NCI-H1436 (cell line): ENCODE data around the gene DOC2B.
A peak's percentile ranks its signal among the peaks of the same experiment; 100 is the strongest.
"Not testable (repeated sequence)": the region's sequence is repeated elsewhere in the genome, so short reads cannot be mapped to it uniquely, and the experiment has no call there.

Source experiments
- DNase-seq: peaks from one replicate; lab custom pipeline; 2025; lab: John Stamatoyannopoulos, UW

The DOC2B gene

GRCh38 chr17:189444-189843 lies 8.0 kb upstream of the DOC2B start:
- DNase-seq = no peak

- DNase-seq = no peak
Measured at GRCh38 chr17:187130-187529, 5.7 kb upstream of the DOC2B start.

GRCh38 chr17:185445-186138 lies 4.1 kb upstream of the DOC2B start:
- no peak for DNase-seq

GRCh38 chr17:183021-183420 lies 1.6 kb upstream of the DOC2B start:
- no peak for DNase-seq

- DNase-seq = no peak
Measured at GRCh38 chr17:182050-182751, 751 bp upstream of the DOC2B start.

GRCh38 chr17:180381-181244 lies 837 bp downstream of the DOC2B start:
- no peak for DNase-seq

GRCh38 chr17:179781-180380 lies 1.6 kb downstream of the DOC2B start:
- no peak for DNase-seq

- DNase-seq = no peak
Measured at GRCh38 chr17:179066-179432, 2.4 kb downstream of the DOC2B start.

- no peak for DNase-seq
Measured at GRCh38 chr17:178292-179065, 3.0 kb downstream of the DOC2B start.

- no peak for DNase-seq
Measured at GRCh38 chr17:177762-178161, 3.7 kb downstream of the DOC2B start.

GRCh38 chr17:177155-177554 lies 4.3 kb downstream of the DOC2B start:
- DNase-seq = no peak

GRCh38 chr17:173166-173911 lies 8.1 kb downstream of the DOC2B start:
- DNase-seq = no peak

GRCh38 chr17:172401-172800 lies 9.0 kb downstream of the DOC2B start:
- DNase-seq = no peak

- DNase-seq = no peak
Measured at GRCh38 chr17:171871-172270, 9.6 kb downstream of the DOC2B start.

GRCh38 chr17:170130-170670 lies 11.2 kb downstream of the DOC2B start:
- DNase-seq = no peak

GRCh38 chr17:168614-169013 lies 12.8 kb downstream of the DOC2B start:
- DNase-seq = not testable (repeated sequence)

GRCh38 chr17:165939-166338 lies 15.5 kb downstream of the DOC2B start:
- DNase-seq = no peak

GRCh38 chr17:164303-165235 lies 16.9 kb downstream of the DOC2B start:
- DNase-seq = peak; percentile 36

GRCh38 chr17:163514-164098 lies 17.8 kb downstream of the DOC2B start:
- no peak for DNase-seq
